Esophagus muscularis mucosa (tissue), 4 donors: ENCODE results near the gene NPC1.

Experiments
- CTCF ChIP-seq, 3 experiments: fragments of 200-600 bp in 2 of 3; fragments of 450-650 bp in 1 of 3; sonication (generic) in 2 of 3; IDR thresholded peaks; one replicate each; pipeline ENCODE4 v1.5.1; 2017 to 2019; ENCODE audit warnings: antibody characterized with exemption in 3 of 3, mild to moderate bottlenecking in 2 of 3, moderate library complexity in 1 of 3
- EP300 ChIP-seq: sonication (generic); formaldehyde crosslinking; IDR thresholded peaks from one replicate; pipeline ENCODE4 v1.6.1; 2017; ENCODE audit warnings: antibody characterized with exemption
- POLR2A ChIP-seq: fragments of 450-650 bp; IDR thresholded peaks from one replicate; pipeline ENCODE4 v1.6.1; 2017; ENCODE audit warnings: antibody characterized with exemption, moderate library complexity, mild to moderate bottlenecking, low read depth

GRCh38 chr18:23619388-23619881, 33.1 kb upstream of the NPC1 start:
- TF ChIP-seq CTCF (IDR thresholded peaks at IDR 0.05) = peak in 1 of 3 experiments; percentile 17
- TF ChIP-seq POLR2A = no peak
- no peak for TF ChIP-seq EP300
